PC-3 (cell line): ENCODE data around the gene ARNT2. TPM values are rescaled to one million over a fixed set of nuclear protein-coding genes. Genes with fewer than 3 reads are reported as not detected.

Experiments used
- ATAC-seq: fragments of 200-7000 bp; cut with Tn5 transposase; 2 replicates; pipeline ENCODE4 v1.9.1; 2020; ENCODE audit warnings: mild to moderate bottlenecking, moderate library complexity
- BruUV-seq: library from RNA; stranded (reverse); fragments of 400-500 nt; replicated peaks from 2 replicates; lab custom pipeline; 2021; lab: Mats Ljungman, UMichigan
- CTCF ChIA-PET: fragments of 300-600 bp; sonication (Branson Sonifier 250); formaldehyde crosslinking; loops from one replicate; lab custom pipeline; 2022; ENCODE audit warnings: antibody characterized with exemption; lab: Charles Lee
- POLR2A ChIA-PET: fragments of 300-600 bp; sonication (Branson Sonifier 250); formaldehyde crosslinking; loops from one replicate; lab custom pipeline; 2022; ENCODE audit warnings: antibody characterized with exemption; ENCODE audit not compliant: unreplicated experiment; lab: Charles Lee
- DNase-seq: peaks from one replicate; pipeline ENCODE4 v3.0.0-alpha.2; 2015
- H2AFZ ChIP-seq: fragments of 300-600 bp; sonication (generic); 2 replicates; pipeline ENCODE4 v1.6.0; 2016; ENCODE audit warnings: antibody characterized with exemption, low read length
- H3F3A ChIP-seq: fragments of 300-600 bp; sonication (generic); one replicate; pipeline ENCODE4 v1.6.0; 2017; ENCODE audit warnings: antibody characterized with exemption, low read length, control low read depth, mild to moderate bottlenecking; ENCODE audit not compliant: unreplicated experiment
- H3K27ac ChIP-seq: fragments of 300-600 bp; sonication (generic); 2 replicates; pipeline ENCODE4 v1.5.1; 2016; ENCODE audit warnings: mild to moderate bottlenecking, low read length
- H3K27me3 ChIP-seq: fragments of 300-600 bp; sonication (generic); 2 replicates; pipeline ENCODE4 v1.6.1; 2016; ENCODE audit warnings: low read length, mixed read lengths
- H3K36me3 ChIP-seq: fragments of 300-600 bp; sonication (generic); 2 replicates; pipeline ENCODE4 v1.6.1; 2016; ENCODE audit warnings: low read depth, mixed run types, low read length, mixed read lengths
- H3K4me1 ChIP-seq: fragments of 300-600 bp; sonication (generic); 2 replicates; pipeline ENCODE4 v1.5.1; 2016; ENCODE audit warnings: low read length; ENCODE audit not compliant: insufficient read depth
- H3K4me2 ChIP-seq: fragments of 300-600 bp; sonication (generic); 2 replicates; pipeline ENCODE4 v1.6.0; 2016; ENCODE audit warnings: low read length
- H3K4me3 ChIP-seq: fragments of 300-600 bp; sonication (generic); 2 replicates; pipeline ENCODE4 v1.5.1; 2016; ENCODE audit warnings: mild to moderate bottlenecking, low read length, mixed read lengths
- H3K79me2 ChIP-seq: fragments of 300-600 bp; sonication (generic); 2 replicates; pipeline ENCODE4 v1.6.1; 2017; ENCODE audit warnings: low read length, mixed read lengths
- H3K9ac ChIP-seq: fragments of 300-600 bp; sonication (generic); 2 replicates; pipeline ENCODE4 v1.6.0; 2016; ENCODE audit warnings: mild to moderate bottlenecking, low read length
- H3K9me2 ChIP-seq: fragments of 300-600 bp; sonication (generic); replicated peaks from 2 replicates; pipeline ENCODE4 v1.6.1; 2016; ENCODE audit warnings: mixed run types, low read length, mixed read lengths
- H3K9me3 ChIP-seq: fragments of 300-600 bp; sonication (generic); 2 replicates; pipeline ENCODE4 v1.6.1; 2016; ENCODE audit warnings: low read length, mixed read lengths
- H4K20me1 ChIP-seq: fragments of 300-600 bp; sonication (generic); 2 replicates; pipeline ENCODE4 v1.6.1; 2016; ENCODE audit warnings: low read length, mixed read lengths
- CTCF ChIP-seq: fragments of 300-600 bp; sonication (generic); conservative IDR thresholded peaks from 2 replicates; pipeline ENCODE4 v1.5.1; 2017; ENCODE audit warnings: antibody characterized with exemption, low read depth, mild to moderate bottlenecking, low read length
- EZH2 ChIP-seq: fragments of 300-600 bp; sonication (generic); IDR thresholded peaks from one replicate; pipeline ENCODE4 v1.6.1; 2017; ENCODE audit warnings: antibody characterized with exemption, mild to moderate bottlenecking, low read length; ENCODE audit not compliant: unreplicated experiment
- EZH2phosphoT487 ChIP-seq: fragments of 300-600 bp; sonication (generic); IDR thresholded peaks from 2 replicates; pipeline ENCODE4 v1.6.1; 2018; ENCODE audit warnings: mild to moderate bottlenecking, antibody characterized with exemption, low read length, borderline replicate concordance
- intact Hi-C: fragments of 100-400 bp; cut with micrococcal nuclease; formaldehyde crosslinking; loops from 2 replicates; pipeline ENCODE4 v1.9.0; 2023
- total RNA-seq: library from RNA; depleted of rRNA; stranded (reverse); fragments of >200 nt; gene quantifications from 2 replicates; pipeline ENCODE4 v1.2.3, GENCODE V29; 2014

ARNT2 gene
- total RNA-seq, 1 experiment from 2014 or later: 0.11 TPM

GRCh38 chr15:80629355-80629754, 225.2 kb downstream of the ARNT2 start:
- Histone ChIP-seq H3F3A (no peaks in the 10 kb centered on the region), H3K27me3 (no peaks in the 10 kb centered on the region), H3K9me2 (no peaks in the 10 kb centered on the region), H3K9ac (no peak overlapping the region), H3K79me2 (no peaks in the 10 kb centered on the region), H3K4me2 (no peak overlapping the region), H2AFZ (no peak overlapping the region), H3K27ac (no peak overlapping the region), H3K4me3 (no peak overlapping the region), H4K20me1 (no peaks in the 10 kb centered on the region), H3K4me1 (no peaks in the 10 kb centered on the region), H3K9me3 (no peaks in the 10 kb centered on the region), H3K36me3 (no peaks in the 10 kb centered on the region)
- BruUV-seq: no TSS peak
- TF ChIP-seq EZH2phosphoT487: no peak
- no peak for TF ChIP-seq CTCF
- TF ChIP-seq EZH2: no peak
- intact Hi-C loops: no loop called here
- DNase-seq: no peak
- ATAC-seq: no peak
- ChIA-PET POLR2A (interaction anchor here (0.7 kb wide), 1 partner anchor 9 kb away, joined by 3 read pairs; no protein-coding TSS in a partner anchor), CTCF (no interaction called here)

- Histone ChIP-seq H3K4me2 (no peak overlapping the region), H3K9me2 (no peaks in the 10 kb centered on the region), H4K20me1 (no peaks in the 10 kb centered on the region), H3F3A (no peaks in the 10 kb centered on the region), H2AFZ (no peak overlapping the region), H3K79me2 (no peaks in the 10 kb centered on the region), H3K9ac (no peak overlapping the region), H3K4me1 (no peaks in the 10 kb centered on the region), H3K4me3 (no peak overlapping the region), H3K27ac (no peak overlapping the region), H3K36me3 (no peaks in the 10 kb centered on the region), H3K27me3 (no peaks in the 10 kb centered on the region), H3K9me3 (no peaks in the 10 kb centered on the region)
- no peak for DNase-seq
- ATAC-seq: no peak
- POLR2A ChIA-PET: no interaction called here
- BruUV-seq: no TSS peak
- CTCF ChIA-PET: no interaction called here
- intact Hi-C loops: no loop called here
- no peak for TF ChIP-seq EZH2phosphoT487
Measured at GRCh38 chr15:80630981-80631380, 226.8 kb downstream of the ARNT2 start.

- Histone ChIP-seq H3K9me2 (no peaks in the 10 kb centered on the region), H3K27ac (no peak overlapping the region), H3K9ac (no peak overlapping the region), H3K4me1 (no peaks in the 10 kb centered on the region), H4K20me1 (no peaks in the 10 kb centered on the region), H3K4me3 (no peak overlapping the region), H3K36me3 (no peaks in the 10 kb centered on the region), H3K27me3 (no peaks in the 10 kb centered on the region), H3K4me2 (no peak overlapping the region), H3K9me3 (no peaks in the 10 kb centered on the region), H3F3A (no peaks in the 10 kb centered on the region), H3K79me2 (no peaks in the 10 kb centered on the region), H2AFZ (no peak overlapping the region)
- POLR2A ChIA-PET: no interaction called here
- BruUV-seq: no TSS peak
- CTCF ChIA-PET: no interaction called here
- no peak for ATAC-seq
- intact Hi-C loops: no loop called here
- TF ChIP-seq EZH2 (no peak), EZH2phosphoT487 (no peak), CTCF (no peak)
- no peak for DNase-seq
Measured at GRCh38 chr15:80633221-80633620, 229.0 kb downstream of the ARNT2 start.
